Measurements from ENCODE around the gene ANKFY1. TPM values are rescaled to one million over a fixed set of nuclear protein-coding genes. Genes with fewer than 3 reads are reported as not detected.

Gene ANKFY1
- total RNA-seq, 1 experiment from 2014 or later, result 46.8 TPM

DNA sequence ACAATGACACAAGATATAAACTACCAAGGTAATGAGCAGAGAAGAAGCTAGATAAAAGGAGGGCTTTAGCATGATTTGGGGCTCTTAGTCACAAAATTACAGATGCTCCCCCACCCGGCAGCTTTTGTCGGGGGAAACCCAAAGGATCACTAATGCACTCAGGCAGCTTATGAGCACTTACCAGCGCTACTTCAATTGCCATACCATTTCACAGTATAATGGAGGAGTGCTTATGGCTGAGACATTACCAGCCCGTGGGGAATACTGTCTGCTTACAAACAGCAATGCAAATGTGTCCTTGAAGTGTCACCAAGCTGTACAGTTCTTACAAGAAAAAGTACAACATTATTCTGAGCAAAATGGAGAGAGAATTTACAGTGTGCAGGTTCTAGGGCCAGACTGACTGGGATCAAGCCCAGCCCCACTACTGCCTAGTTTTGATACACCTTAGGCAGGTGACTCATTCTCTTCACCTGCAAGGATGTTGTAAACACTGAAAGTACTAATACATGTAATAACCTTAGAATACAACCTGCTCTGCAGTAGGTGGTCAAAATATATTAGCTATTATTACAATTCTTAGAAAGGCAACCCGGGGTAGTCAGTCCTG lies 16.3 kb downstream of the ANKFY1 start:
- no peaks in the 10 kb centered on the region for H3K27me3 Mint-ChIP-seq (ENCODE audit: low read depth)

DNA sequence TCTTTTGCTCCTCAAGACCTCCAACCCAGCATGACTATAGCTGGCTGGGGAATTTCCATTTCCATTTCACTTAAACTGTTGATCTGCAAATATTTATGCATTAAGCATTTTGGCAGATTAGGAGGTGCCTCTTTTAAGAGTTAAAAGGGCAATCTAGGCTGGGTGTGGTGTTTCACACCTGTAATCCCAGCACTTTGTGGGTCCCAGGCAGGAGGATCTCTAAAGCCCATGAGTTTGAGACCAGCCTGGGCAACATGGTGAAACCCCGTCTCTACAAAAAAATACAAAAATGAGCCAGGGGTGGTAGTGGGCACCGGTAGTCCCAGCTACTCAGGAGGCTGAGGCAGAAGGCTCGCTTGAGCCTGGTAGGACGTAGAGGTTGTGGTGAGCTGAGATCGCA lies 17.1 kb downstream of the ANKFY1 start:
- ATAC-seq, result no peak
- POLR2A ChIA-PET, result no interaction called here
- Mint-ChIP-seq H3K36me3 (peaks cover 6% of the 10 kb centered on the region), H3K27me3 (ENCODE audit: low read depth) (no peaks in the 10 kb centered on the region), H3K4me3 (no peak overlapping the region), H3K4me1 (peaks cover 34% of the 10 kb centered on the region), H3K9me3 (no peaks in the 10 kb centered on the region), H3K27ac (no peak overlapping the region)
- DNase-seq (ENCODE audit: low spot score), result no peak
- CTCF ChIA-PET, result interaction anchor here (0.7 to 3.8 kb wide), 3 partner anchors 12 to 169 kb away, joined by 4 to 24 read pairs (median 13); no protein-coding TSS in a partner anchor
- TF ChIP-seq, protein P1, sequence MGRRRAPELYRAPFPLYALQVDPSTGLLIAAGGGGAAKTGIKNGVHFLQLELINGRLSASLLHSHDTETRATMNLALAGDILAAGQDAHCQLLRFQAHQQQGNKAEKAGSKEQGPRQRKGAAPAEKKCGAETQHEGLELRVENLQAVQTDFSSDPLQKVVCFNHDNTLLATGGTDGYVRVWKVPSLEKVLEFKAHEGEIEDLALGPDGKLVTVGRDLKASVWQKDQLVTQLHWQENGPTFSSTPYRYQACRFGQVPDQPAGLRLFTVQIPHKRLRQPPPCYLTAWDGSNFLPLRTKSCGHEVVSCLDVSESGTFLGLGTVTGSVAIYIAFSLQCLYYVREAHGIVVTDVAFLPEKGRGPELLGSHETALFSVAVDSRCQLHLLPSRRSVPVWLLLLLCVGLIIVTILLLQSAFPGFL (CRISPR knock-in tag; IDR thresholded peaks at IDR 0.05; ENCODE audit: borderline replicate concordance), result no peak
- TF ChIP-seq, protein P2, sequence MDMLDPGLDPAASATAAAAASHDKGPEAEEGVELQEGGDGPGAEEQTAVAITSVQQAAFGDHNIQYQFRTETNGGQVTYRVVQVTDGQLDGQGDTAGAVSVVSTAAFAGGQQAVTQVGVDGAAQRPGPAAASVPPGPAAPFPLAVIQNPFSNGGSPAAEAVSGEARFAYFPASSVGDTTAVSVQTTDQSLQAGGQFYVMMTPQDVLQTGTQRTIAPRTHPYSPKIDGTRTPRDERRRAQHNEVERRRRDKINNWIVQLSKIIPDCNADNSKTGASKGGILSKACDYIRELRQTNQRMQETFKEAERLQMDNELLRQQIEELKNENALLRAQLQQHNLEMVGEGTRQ (CRISPR knock-in tag; IDR thresholded peaks at IDR 0.05), result no peak
- TF ChIP-seq GTF2I (CRISPR knock-in tag; conservative IDR thresholded peaks at IDR 0.05) (no peak), TCF7 (CRISPR knock-in tag; IDR thresholded peaks at IDR 0.05; ENCODE audit: low read depth) (no peak), ZNF219 (CRISPR knock-in tag; IDR thresholded peaks at IDR 0.05; ENCODE audit: borderline replicate concordance) (no peak), IRF2 (CRISPR knock-in tag; IDR thresholded peaks at IDR 0.05; ENCODE audit: borderline replicate concordance, low read depth) (no peak)
- TF ChIP-seq, protein P3, sequence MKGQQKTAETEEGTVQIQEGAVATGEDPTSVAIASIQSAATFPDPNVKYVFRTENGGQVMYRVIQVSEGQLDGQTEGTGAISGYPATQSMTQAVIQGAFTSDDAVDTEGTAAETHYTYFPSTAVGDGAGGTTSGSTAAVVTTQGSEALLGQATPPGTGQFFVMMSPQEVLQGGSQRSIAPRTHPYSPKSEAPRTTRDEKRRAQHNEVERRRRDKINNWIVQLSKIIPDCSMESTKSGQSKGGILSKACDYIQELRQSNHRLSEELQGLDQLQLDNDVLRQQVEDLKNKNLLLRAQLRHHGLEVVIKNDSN (CRISPR knock-in tag; IDR thresholded peaks at IDR 0.05), result no peak
- TF ChIP-seq, protein P4, sequence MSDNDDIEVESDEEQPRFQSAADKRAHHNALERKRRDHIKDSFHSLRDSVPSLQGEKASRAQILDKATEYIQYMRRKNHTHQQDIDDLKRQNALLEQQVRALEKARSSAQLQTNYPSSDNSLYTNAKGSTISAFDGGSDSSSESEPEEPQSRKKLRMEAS (CRISPR knock-in tag; IDR thresholded peaks at IDR 0.05), result no peak
- TF ChIP-seq, protein P5, sequence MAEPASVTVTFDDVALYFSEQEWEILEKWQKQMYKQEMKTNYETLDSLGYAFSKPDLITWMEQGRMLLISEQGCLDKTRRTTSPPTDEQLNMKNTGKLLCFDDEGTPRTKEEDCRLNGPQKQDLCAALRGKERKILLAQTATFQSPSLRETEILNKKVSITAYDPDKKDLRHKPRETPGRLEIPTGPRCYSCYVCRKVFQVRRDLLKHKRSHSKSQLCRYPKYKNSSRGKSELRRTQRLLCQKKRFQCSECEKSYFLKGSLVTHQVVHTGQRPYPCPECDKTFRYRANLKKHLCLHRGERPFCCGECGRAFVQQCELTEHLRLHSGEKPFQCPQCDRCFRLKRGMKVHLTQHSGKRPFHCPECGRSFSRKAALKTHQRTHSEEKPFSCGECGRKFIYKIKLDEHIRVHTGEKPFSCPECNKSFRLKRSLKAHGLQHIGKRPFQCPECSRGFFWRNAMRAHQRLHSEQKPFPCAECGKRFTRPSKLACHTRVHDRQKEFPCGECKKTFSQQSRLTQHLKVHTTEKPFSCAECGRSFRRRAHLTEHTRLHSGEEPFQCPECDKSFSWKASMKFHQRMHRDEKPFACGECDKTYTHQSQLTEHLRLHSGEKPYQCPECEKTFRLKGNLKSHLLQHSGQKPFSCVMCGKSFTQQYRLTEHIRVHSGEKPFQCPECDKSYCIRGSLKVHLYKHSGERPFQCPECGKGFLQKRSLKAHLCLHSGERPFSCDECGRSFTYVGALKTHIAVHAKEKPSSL (CRISPR knock-in tag; conservative IDR thresholded peaks at IDR 0.05), result no peak
- TF ChIP-seq, protein P6, sequence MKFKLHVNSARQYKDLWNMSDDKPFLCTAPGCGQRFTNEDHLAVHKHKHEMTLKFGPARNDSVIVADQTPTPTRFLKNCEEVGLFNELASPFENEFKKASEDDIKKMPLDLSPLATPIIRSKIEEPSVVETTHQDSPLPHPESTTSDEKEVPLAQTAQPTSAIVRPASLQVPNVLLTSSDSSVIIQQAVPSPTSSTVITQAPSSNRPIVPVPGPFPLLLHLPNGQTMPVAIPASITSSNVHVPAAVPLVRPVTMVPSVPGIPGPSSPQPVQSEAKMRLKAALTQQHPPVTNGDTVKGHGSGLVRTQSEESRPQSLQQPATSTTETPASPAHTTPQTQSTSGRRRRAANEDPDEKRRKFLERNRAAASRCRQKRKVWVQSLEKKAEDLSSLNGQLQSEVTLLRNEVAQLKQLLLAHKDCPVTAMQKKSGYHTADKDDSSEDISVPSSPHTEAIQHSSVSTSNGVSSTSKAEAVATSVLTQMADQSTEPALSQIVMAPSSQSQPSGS (CRISPR knock-in tag; IDR thresholded peaks at IDR 0.05; ENCODE audit: borderline replicate concordance, low read depth), result no peak
- TF ChIP-seq, protein P7, sequence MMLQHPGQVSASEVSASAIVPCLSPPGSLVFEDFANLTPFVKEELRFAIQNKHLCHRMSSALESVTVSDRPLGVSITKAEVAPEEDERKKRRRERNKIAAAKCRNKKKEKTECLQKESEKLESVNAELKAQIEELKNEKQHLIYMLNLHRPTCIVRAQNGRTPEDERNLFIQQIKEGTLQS (CRISPR knock-in tag; conservative IDR thresholded peaks at IDR 0.05), result no peak

More for the DNA sequence above, 16.3 kb downstream of the ANKFY1 start:
- Mint-ChIP-seq H3K9me3 (no peaks in the 10 kb centered on the region), H3K4me1 (peaks cover 34% of the 10 kb centered on the region), H3K36me3 (no peaks in the 10 kb centered on the region), H3K4me3 (no peak overlapping the region), H3K27ac (no peak overlapping the region)
- no peak for ATAC-seq
- ChIA-PET CTCF (interaction anchor here (1.0 to 3.8 kb wide), 5 partner anchors 8 to 154 kb away, joined by 3 to 33 read pairs (median 13); no protein-coding TSS in a partner anchor), POLR2A (interaction anchor here (0.6 kb wide), 1 partner anchor 310 kb away, joined by 10 read pairs; no protein-coding TSS in a partner anchor)
- TF ChIP-seq NR2C2 (CRISPR knock-in tag; IDR thresholded peaks at IDR 0.05), result no peak
- no peak for TF ChIP-seq ETV6 (CRISPR knock-in tag; IDR thresholded peaks at IDR 0.05)
- no peak for TF ChIP-seq ELF4 (CRISPR knock-in tag; IDR thresholded peaks at IDR 0.05; ENCODE audit: low read depth)
- TF ChIP-seq JUN (CRISPR knock-in tag; IDR thresholded peaks at IDR 0.05), result no peak
- DNase-seq (ENCODE audit: low spot score), result no peak
